GM12878 (cell line): ENCODE results near the gene CCDC187. TPM values are rescaled to one million over a fixed set of nuclear protein-coding genes. Genes with fewer than 3 reads are reported as not detected.

Source experiments
- HDGF ChIP-seq: fragments of 450-650 bp; IDR thresholded peaks from 2 replicates; pipeline ENCODE4 v1.6.1; 2016; ENCODE audit warnings: antibody characterized with exemption
- SIX5 ChIP-seq: IDR thresholded peaks from 2 replicates; pipeline ENCODE4 v1.6.1; 2011; ENCODE audit warnings: mild to moderate bottlenecking, low read depth, low read length, moderate library complexity; ENCODE audit not compliant: severe bottlenecking
- ZNF384 ChIP-seq: IDR thresholded peaks from 2 replicates; pipeline ENCODE4 v1.6.1; 2012; ENCODE audit warnings: low read depth, mild to moderate bottlenecking, low read length, improper control_type of control experiment, borderline replicate concordance
- ZSCAN29 ChIP-seq: fragments of 450-650 bp; IDR thresholded peaks from 2 replicates; pipeline ENCODE4 v1.6.1; 2017; ENCODE audit warnings: mild to moderate bottlenecking, moderate library complexity
- polyA plus RNA-seq, 11 experiments: library from polyadenylated mRNA; depleted of rRNA in 4 of 11; unstranded in 6 of 11; stranded (reverse) in 5 of 11; fragments of >200 nt; fragmentation: Nextera tagmentation in 4 of 11; fragmentation: Illumina TruSeq in 1 of 11; extraction: Ambion mirVana in 4 of 11; extraction: Trizol in 1 of 11; gene quantifications; 1 replicate in 1 of 11; 2 replicates in 10 of 11; pipeline versions ENCODE4 v1.2.1 to v1.2.3, GENCODE V29; 2011 to 2016; ENCODE audit warnings: inconsistent platforms in 2 of 11, missing spikeins in 2 of 11, low read depth in 1 of 11
- total RNA-seq, 4 experiments: library from RNA; depleted of rRNA in 3 of 4; stranded (reverse); fragments of >200 nt in 3 of 4; fragmentation: Illumina TruSeq in 1 of 4; extraction: Trizol in 1 of 4; gene quantifications; 2 replicates each; pipeline versions ENCODE4 v1.2.1 to v1.2.3, GENCODE V29; 2013 to 2021
- TF ChIP-seq, protein P1 (sequence below): IDR thresholded peaks from 2 replicates; pipeline ENCODE4 v1.6.1; 2012; ENCODE audit warnings: improper control_type of control experiment, low read depth, low read length; ENCODE audit not compliant: insufficient replicate concordance
- TF ChIP-seq, protein P2 (sequence below): fragments of 450-650 bp; IDR thresholded peaks from 2 replicates; pipeline ENCODE4 v1.6.1; 2017; ENCODE audit warnings: mild to moderate bottlenecking, moderate library complexity

CCDC187 gene
- total and polyA plus RNA-seq, 10 of the 15 experiments (the other 5 are each of a cell fraction or from before 2014, with no cell fraction given), result 0.04 to 0.23 (median 0.04) TPM; not detected in 7

DNA sequence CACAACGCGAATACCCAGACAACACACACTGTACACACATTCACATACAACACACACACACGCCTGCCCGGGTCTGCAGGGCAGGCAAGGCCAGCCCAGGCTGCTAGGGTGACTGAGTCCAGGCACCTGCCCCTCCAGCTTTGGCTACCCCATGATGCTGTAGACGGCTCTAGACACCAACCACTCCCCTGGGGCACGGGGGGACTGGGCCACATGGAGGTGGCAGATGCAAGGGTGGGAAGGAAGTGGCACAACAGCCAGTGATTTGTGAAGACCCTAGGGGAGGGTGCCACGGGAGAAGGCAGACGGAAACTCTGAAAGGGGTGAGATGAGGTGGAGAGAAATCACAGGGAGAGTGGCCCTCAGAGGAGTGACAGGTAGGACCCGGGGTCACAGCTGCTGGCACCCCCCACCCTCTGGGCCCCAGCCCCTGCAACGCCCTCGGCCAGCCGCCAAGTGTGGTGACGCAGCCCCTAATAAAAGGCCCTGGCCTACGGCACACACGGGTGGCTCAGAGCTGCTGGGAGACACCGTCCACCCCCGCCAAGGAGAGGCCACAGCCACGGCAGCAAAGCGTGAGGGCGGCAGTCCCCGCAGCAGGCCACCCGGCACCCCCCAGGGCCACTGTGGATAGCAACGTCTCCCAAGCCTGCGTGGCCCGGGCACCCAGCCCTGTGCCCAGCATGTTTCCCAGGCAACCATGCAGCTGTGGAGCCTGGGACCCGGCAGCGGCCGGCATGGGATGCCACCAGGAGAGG is 6.6 kb upstream of the CCDC187 start (continued):
- TF ChIP-seq ZNF384 (no peak), HDGF (no peak), SIX5 (no peak), ZSCAN29 (no peak)
- TF ChIP-seq, protein P1, sequence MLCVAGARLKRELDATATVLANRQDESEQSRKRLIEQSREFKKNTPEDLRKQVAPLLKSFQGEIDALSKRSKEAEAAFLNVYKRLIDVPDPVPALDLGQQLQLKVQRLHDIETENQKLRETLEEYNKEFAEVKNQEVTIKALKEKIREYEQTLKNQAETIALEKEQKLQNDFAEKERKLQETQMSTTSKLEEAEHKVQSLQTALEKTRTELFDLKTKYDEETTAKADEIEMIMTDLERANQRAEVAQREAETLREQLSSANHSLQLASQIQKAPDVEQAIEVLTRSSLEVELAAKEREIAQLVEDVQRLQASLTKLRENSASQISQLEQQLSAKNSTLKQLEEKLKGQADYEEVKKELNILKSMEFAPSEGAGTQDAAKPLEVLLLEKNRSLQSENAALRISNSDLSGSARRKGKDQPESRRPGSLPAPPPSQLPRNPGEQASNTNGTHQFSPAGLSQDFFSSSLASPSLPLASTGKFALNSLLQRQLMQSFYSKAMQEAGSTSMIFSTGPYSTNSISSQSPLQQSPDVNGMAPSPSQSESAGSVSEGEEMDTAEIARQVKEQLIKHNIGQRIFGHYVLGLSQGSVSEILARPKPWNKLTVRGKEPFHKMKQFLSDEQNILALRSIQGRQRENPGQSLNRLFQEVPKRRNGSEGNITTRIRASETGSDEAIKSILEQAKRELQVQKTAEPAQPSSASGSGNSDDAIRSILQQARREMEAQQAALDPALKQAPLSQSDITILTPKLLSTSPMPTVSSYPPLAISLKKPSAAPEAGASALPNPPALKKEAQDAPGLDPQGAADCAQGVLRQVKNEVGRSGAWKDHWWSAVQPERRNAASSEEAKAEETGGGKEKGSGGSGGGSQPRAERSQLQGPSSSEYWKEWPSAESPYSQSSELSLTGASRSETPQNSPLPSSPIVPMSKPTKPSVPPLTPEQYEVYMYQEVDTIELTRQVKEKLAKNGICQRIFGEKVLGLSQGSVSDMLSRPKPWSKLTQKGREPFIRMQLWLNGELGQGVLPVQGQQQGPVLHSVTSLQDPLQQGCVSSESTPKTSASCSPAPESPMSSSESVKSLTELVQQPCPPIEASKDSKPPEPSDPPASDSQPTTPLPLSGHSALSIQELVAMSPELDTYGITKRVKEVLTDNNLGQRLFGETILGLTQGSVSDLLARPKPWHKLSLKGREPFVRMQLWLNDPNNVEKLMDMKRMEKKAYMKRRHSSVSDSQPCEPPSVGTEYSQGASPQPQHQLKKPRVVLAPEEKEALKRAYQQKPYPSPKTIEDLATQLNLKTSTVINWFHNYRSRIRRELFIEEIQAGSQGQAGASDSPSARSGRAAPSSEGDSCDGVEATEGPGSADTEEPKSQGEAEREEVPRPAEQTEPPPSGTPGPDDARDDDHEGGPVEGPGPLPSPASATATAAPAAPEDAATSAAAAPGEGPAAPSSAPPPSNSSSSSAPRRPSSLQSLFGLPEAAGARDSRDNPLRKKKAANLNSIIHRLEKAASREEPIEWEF, result no peak
- TF ChIP-seq, protein P2, sequence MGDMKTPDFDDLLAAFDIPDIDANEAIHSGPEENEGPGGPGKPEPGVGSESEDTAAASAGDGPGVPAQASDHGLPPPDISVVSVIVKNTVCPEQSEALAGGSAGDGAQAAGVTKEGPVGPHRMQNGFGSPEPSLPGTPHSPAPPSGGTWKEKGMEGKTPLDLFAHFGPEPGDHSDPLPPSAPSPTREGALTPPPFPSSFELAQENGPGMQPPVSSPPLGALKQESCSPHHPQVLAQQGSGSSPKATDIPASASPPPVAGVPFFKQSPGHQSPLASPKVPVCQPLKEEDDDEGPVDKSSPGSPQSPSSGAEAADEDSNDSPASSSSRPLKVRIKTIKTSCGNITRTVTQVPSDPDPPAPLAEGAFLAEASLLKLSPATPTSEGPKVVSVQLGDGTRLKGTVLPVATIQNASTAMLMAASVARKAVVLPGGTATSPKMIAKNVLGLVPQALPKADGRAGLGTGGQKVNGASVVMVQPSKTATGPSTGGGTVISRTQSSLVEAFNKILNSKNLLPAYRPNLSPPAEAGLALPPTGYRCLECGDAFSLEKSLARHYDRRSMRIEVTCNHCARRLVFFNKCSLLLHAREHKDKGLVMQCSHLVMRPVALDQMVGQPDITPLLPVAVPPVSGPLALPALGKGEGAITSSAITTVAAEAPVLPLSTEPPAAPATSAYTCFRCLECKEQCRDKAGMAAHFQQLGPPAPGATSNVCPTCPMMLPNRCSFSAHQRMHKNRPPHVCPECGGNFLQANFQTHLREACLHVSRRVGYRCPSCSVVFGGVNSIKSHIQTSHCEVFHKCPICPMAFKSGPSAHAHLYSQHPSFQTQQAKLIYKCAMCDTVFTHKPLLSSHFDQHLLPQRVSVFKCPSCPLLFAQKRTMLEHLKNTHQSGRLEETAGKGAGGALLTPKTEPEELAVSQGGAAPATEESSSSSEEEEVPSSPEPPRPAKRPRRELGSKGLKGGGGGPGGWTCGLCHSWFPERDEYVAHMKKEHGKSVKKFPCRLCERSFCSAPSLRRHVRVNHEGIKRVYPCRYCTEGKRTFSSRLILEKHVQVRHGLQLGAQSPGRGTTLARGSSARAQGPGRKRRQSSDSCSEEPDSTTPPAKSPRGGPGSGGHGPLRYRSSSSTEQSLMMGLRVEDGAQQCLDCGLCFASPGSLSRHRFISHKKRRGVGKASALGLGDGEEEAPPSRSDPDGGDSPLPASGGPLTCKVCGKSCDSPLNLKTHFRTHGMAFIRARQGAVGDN, result no peak
